Kidney (tissue), 14 donors: ENCODE results near the gene RNF138. TPM values are rescaled to one million over a fixed set of nuclear protein-coding genes. Genes with fewer than 3 reads are reported as not detected.

Source experiments
- DNase-seq, 5 donors: peaks; one replicate each; pipeline ENCODE4 v3.0.0-alpha.2; 2013 to 2020
- FAIRE-seq: peaks from 2 replicates; lab custom pipeline; 2012; peaks lifted over from hg19 to GRCh38; lab: Jason Lieb, UNC
- H3K27ac ChIP-seq, 2 donors: one replicate each; pipeline ENCODE4 v1.7.0; 2013; ENCODE audit warnings: low read depth in 2 of 2, low read length in 2 of 2, inconsistent platforms in 1 of 2
- H3K27me3 ChIP-seq: one replicate; pipeline ENCODE4 v1.7.1; 2013; ENCODE audit warnings: low read length, inconsistent platforms; ENCODE audit not compliant: control insufficient read depth, insufficient read depth
- H3K36me3 ChIP-seq, 3 donors: one replicate each; pipeline versions ENCODE4 v1.7.0 to v1.7.1; 2013; ENCODE audit warnings: low read length in 3 of 3, control low read depth in 1 of 3, inconsistent platforms in 1 of 3; ENCODE audit not compliant: insufficient read depth in 3 of 3, control insufficient read depth in 2 of 3
- H3K4me1 ChIP-seq, 3 donors: one replicate each; pipeline versions ENCODE4 v1.7.0 to v1.7.1; 2013; ENCODE audit warnings: low read length in 3 of 3, inconsistent platforms in 1 of 3, low read depth in 1 of 3; ENCODE audit not compliant: control insufficient read depth in 2 of 3, insufficient read depth in 2 of 3
- H3K4me3 ChIP-seq, 3 donors: one replicate each; pipeline versions ENCODE4 v1.7.0 to v1.8.1; 2013; ENCODE audit warnings: low read length in 3 of 3, control low read depth in 1 of 3, inconsistent platforms in 1 of 3
- H3K9ac ChIP-seq, 3 donors: one replicate each; pipeline versions ENCODE4 v1.7.0 to v1.7.1; 2013; ENCODE audit warnings: low read length in 3 of 3, control low read depth in 1 of 3, inconsistent platforms in 1 of 3
- H3K9me3 ChIP-seq, 3 donors: one replicate each; pipeline versions ENCODE4 v1.7.0 to v1.7.1; 2013; ENCODE audit warnings: low read length in 3 of 3, control low read depth in 1 of 3, inconsistent platforms in 1 of 3; ENCODE audit not compliant: control insufficient read depth in 2 of 3, insufficient read depth in 1 of 3
- intact Hi-C: fragments of 100-400 bp; cut with DNase I; formaldehyde crosslinking; loops from one replicate; pipeline ENCODE4 v1.11.1; 2022
- polyA plus RNA-seq: library from polyadenylated mRNA; stranded (reverse); fragments of 350-450 nt; fragmentation: Illumina TruSeq; extraction: RNeasy Lipid Tissue Mini Kit (QIAGEN cat#74804); gene quantifications from one replicate; pipeline ENCODE4 v1.2.3, GENCODE V29; 2014; ENCODE audit warnings: low read depth, low replicate concordance; ENCODE audit not compliant: insufficient read depth
- total RNA-seq: library from RNA; stranded (reverse); fragmentation: NEBNext Ultra II Directional; extraction: Animal tissue kit (Norgen Biotek cat#: 25700); gene quantifications from one replicate; pipeline ENCODE4 v1.2.1, GENCODE V29; 2021
- TF ChIP-seq, protein P1 (sequence below): IDR thresholded peaks from 3 replicates; pipeline ENCODE4 v1.5.1; 2012; ENCODE audit warnings: mild to moderate bottlenecking, moderate library complexity, borderline replicate concordance; ENCODE audit not compliant: insufficient read depth; ENCODE audit errors: extremely low read depth
- donor health status: control.
- donor health status: control.
- donor health status: control.
- donor health status: control.
- donor health status: control.
- donor health status: DM: yes; HTN: yes; CAD: no.
- donor health status: Normal renal cell carcinoma (clear cell type).

RNF138 gene
- total and polyA plus RNA-seq, 2 donors from 2014 or later: 6.2 to 30.6 TPM

DNA sequence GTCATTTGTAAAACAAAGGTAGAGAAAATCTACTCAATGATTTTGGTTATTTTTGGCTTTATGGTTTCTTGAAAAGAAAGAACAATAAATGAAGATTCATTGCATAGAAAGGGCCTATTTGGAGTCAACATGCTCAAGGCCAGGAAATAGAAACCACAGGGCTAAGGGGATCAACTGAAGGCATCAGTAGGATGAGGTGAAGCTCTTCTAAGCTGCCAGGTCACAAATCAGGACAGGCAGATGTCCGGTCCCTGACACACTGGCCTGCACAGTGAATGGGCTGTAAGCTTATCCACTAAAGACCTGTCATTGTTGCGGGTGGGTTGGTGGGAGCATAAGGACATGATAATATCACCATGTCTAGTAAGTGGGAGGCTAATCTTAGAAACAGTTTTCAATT lies 31.6 kb upstream of the RNF138 start:
- H3K27me3 ChIP-seq: no peaks in the 10 kb centered on the region
- no peaks in the 10 kb centered on the region for H3K36me3 ChIP-seq
- H3K27ac ChIP-seq: no peak overlapping the region
- H3K4me3 ChIP-seq: no peak overlapping the region
- no peak for DNase-seq
- FAIRE-seq: no peak
- no peak overlapping the region for H3K9ac ChIP-seq
- intact Hi-C loops: no loop called here
- TF ChIP-seq, protein P1, sequence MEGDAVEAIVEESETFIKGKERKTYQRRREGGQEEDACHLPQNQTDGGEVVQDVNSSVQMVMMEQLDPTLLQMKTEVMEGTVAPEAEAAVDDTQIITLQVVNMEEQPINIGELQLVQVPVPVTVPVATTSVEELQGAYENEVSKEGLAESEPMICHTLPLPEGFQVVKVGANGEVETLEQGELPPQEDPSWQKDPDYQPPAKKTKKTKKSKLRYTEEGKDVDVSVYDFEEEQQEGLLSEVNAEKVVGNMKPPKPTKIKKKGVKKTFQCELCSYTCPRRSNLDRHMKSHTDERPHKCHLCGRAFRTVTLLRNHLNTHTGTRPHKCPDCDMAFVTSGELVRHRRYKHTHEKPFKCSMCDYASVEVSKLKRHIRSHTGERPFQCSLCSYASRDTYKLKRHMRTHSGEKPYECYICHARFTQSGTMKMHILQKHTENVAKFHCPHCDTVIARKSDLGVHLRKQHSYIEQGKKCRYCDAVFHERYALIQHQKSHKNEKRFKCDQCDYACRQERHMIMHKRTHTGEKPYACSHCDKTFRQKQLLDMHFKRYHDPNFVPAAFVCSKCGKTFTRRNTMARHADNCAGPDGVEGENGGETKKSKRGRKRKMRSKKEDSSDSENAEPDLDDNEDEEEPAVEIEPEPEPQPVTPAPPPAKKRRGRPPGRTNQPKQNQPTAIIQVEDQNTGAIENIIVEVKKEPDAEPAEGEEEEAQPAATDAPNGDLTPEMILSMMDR: no peak
- H3K4me1 ChIP-seq: no peaks in the 10 kb centered on the region
- H3K9me3 ChIP-seq: no peaks in the 10 kb centered on the region

GRCh38 chr18:32067375-32068167 lies 24.1 kb upstream of the RNF138 start:
- FAIRE-seq (no peak), DNase-seq (no peak)
- no peak overlapping the region for H3K4me3 ChIP-seq
- H3K27me3 ChIP-seq: no peaks in the 10 kb centered on the region
- no peak overlapping the region for H3K9ac ChIP-seq
- no peaks in the 10 kb centered on the region for H3K4me1 ChIP-seq
- no peaks in the 10 kb centered on the region for H3K9me3 ChIP-seq
- TF ChIP-seq, protein P1: no peak
- intact Hi-C loops: no loop called here
- H3K27ac ChIP-seq: peak overlapping the region in 1 of 2 donors; percentile 10
- no peaks in the 10 kb centered on the region for H3K36me3 ChIP-seq

GRCh38 chr18:32072321-32072720 lies 19.4 kb upstream of the RNF138 start:
- Histone ChIP-seq H3K27me3 (no peaks in the 10 kb centered on the region), H3K36me3 (no peaks in the 10 kb centered on the region), H3K9me3 (no peaks in the 10 kb centered on the region), H3K4me3 (no peak overlapping the region), H3K4me1 (no peaks in the 10 kb centered on the region), H3K27ac (no peak overlapping the region), H3K9ac (no peak overlapping the region)
- FAIRE-seq (no peak), DNase-seq (peak in 1 of 5 donors; percentile 19)
- intact Hi-C loops: no loop called here
- TF ChIP-seq, protein P1: peak; percentile 43
